Neuronal stem cell (in vitro differentiated cells): ENCODE measurements around the gene EXOC3.

Source experiments
- DNase-seq: peaks from one replicate; pipeline ENCODE4 v3.0.0-alpha.2; 2013; ENCODE audit warnings: low spot score
- H2AFZ ChIP-seq: one replicate; pipeline ENCODE4 v1.6.1; 2013; ENCODE audit warnings: mild to moderate bottlenecking, low read length, inconsistent platforms
- H2AK5ac ChIP-seq: 2 replicates; pipeline ENCODE4 v1.6.1; 2013; ENCODE audit warnings: low read depth, mild to moderate bottlenecking, inconsistent platforms, low read length, moderate library complexity, mixed read lengths
- H2BK120ac ChIP-seq: 2 replicates; pipeline ENCODE4 v1.6.1; 2013; ENCODE audit warnings: low read depth, mild to moderate bottlenecking, inconsistent platforms, low read length, moderate library complexity, mixed read lengths
- H2BK12ac ChIP-seq: one replicate; pipeline ENCODE4 v1.6.1; 2013; ENCODE audit warnings: low read length, inconsistent platforms
- H2BK15ac ChIP-seq: 2 replicates; pipeline ENCODE4 v1.6.1; 2013; ENCODE audit warnings: mild to moderate bottlenecking, low read length, inconsistent platforms, mixed read lengths
- H2BK5ac ChIP-seq: one replicate; pipeline ENCODE4 v1.6.1; 2013; ENCODE audit warnings: inconsistent platforms, mild to moderate bottlenecking, low read length, moderate library complexity
- H3K14ac ChIP-seq: one replicate; pipeline ENCODE4 v1.6.1; 2013; ENCODE audit warnings: low read length, inconsistent platforms
- H3K18ac ChIP-seq: 2 replicates; pipeline ENCODE4 v1.6.1; 2013; ENCODE audit warnings: low read length, inconsistent platforms
- H3K23ac ChIP-seq: 2 replicates; pipeline ENCODE4 v1.6.1; 2013; ENCODE audit warnings: low read depth, mild to moderate bottlenecking, mixed read lengths, low read length, inconsistent platforms; ENCODE audit not compliant: poor library complexity
- H3K27ac ChIP-seq: replicated peaks from 3 replicates; pipeline ENCODE4 v1.5.1; 2013; ENCODE audit warnings: low read length, inconsistent platforms
- H3K27me3 ChIP-seq, 3 experiments: 2 replicates each; pipeline ENCODE4 v1.6.1; 2013; ENCODE audit warnings: low read length in 3 of 3, mild to moderate bottlenecking in 2 of 3, inconsistent platforms in 1 of 3, low read depth in 1 of 3, mixed read lengths in 1 of 3, moderate library complexity in 1 of 3; ENCODE audit not compliant: control insufficient read depth in 3 of 3, insufficient read depth in 3 of 3
- H3K36me3 ChIP-seq, 2 donors: replicated peaks in 1 of 2; 2 replicates each; pipeline ENCODE4 v1.6.1; 2013; ENCODE audit warnings: low read length in 2 of 2; ENCODE audit not compliant: control insufficient read depth in 2 of 2, insufficient read depth in 2 of 2
- H3K4ac ChIP-seq: 2 replicates; pipeline ENCODE4 v1.6.1; 2013; ENCODE audit warnings: inconsistent platforms, mild to moderate bottlenecking, low read length, moderate library complexity
- H3K4me1 ChIP-seq, 2 donors: 1 replicate in 1 of 2; 2 replicates in 1 of 2; pipeline ENCODE4 v1.6.1; 2013; ENCODE audit warnings: low read length in 2 of 2, low read depth in 1 of 2; ENCODE audit not compliant: control insufficient read depth in 2 of 2, insufficient read depth in 1 of 2
- H3K4me2 ChIP-seq: one replicate; pipeline ENCODE4 v1.6.1; 2013; ENCODE audit warnings: mild to moderate bottlenecking, low read length, inconsistent platforms; ENCODE audit not compliant: insufficient read depth, poor library complexity, severe bottlenecking
- H3K4me3 ChIP-seq, 2 donors: 2 replicates each; pipeline ENCODE4 v1.5.1; 2013; ENCODE audit warnings: low read length in 2 of 2, mild to moderate bottlenecking in 2 of 2, inconsistent platforms in 1 of 2, moderate library complexity in 1 of 2
- H3K79me1 ChIP-seq: one replicate; pipeline ENCODE4 v1.6.1; 2013; ENCODE audit warnings: low read depth, mild to moderate bottlenecking, inconsistent platforms, low read length, moderate library complexity
- H3K9ac ChIP-seq: one replicate; pipeline ENCODE4 v1.6.1; 2013; ENCODE audit warnings: mild to moderate bottlenecking, low read depth, low read length, inconsistent platforms; ENCODE audit not compliant: poor library complexity
- H3K9me3 ChIP-seq, 2 donors: replicated peaks in 1 of 2; 2 replicates each; pipeline versions ENCODE3 to v1.6.1; 2013; ENCODE audit warnings: low read length in 2 of 2, mild to moderate bottlenecking in 2 of 2, inconsistent platforms in 1 of 2, low read depth in 1 of 2, mixed read lengths in 1 of 2, moderate library complexity in 1 of 2; ENCODE audit not compliant: control insufficient read depth in 2 of 2, insufficient read depth in 1 of 2
- H4K8ac ChIP-seq: one replicate; pipeline ENCODE4 v1.6.1; 2013; ENCODE audit warnings: low read depth, mild to moderate bottlenecking, inconsistent platforms, low read length, moderate library complexity
- H4K91ac ChIP-seq: one replicate; pipeline ENCODE4 v1.6.1; 2013; ENCODE audit warnings: low read length, low read depth, mild to moderate bottlenecking, inconsistent platforms; ENCODE audit not compliant: poor library complexity
- WGBS, 2 donors: extraction: QIAGEN DNeasy Blood & Tissue Kit; methylation state at CpG; one replicate each; pipeline ENCODE4 v1.1.7; 2013; ENCODE audit warnings: missing lambda C conversion rate in 2 of 2, mixed read lengths in 1 of 2; ENCODE audit not compliant: insufficient read length in 2 of 2, insufficient replicate concordance in 1 of 2; ENCODE audit errors: extremely low coverage in 2 of 2; 5-methylcytosine and 5-hydroxymethylcytosine counted together

EXOC3 gene

GRCh38 chr5:483011-483410 is 40.0 kb downstream of the EXOC3 start:
- no peaks in the 10 kb centered on the region for H3K9me3 ChIP-seq
- no peak overlapping the region for H3K18ac ChIP-seq
- H2BK12ac ChIP-seq: no peak overlapping the region
- no peak overlapping the region for H3K27ac ChIP-seq
- H3K27me3 ChIP-seq: peaks cover 0 to 4% (median 0%) of the 10 kb centered on the region in 3 experiments
- H2BK120ac ChIP-seq: no peak overlapping the region
- H3K9ac ChIP-seq: no peak overlapping the region
- H3K14ac ChIP-seq: no peak overlapping the region
- no peak overlapping the region for H4K8ac ChIP-seq
- no peak overlapping the region for H3K4me2 ChIP-seq
- H3K4me3 ChIP-seq: no peak overlapping the region
- H2BK15ac ChIP-seq: peak overlapping the region; percentile 81
- DNase-seq: no peak
- peak overlapping the region; percentile 43 for H3K23ac ChIP-seq
- H3K4me1 ChIP-seq: no peaks in the 10 kb centered on the region
- WGBS, 2 donors: no CpG with 5 or more reads among the region's 26 CpGs
- no peak overlapping the region for H4K91ac ChIP-seq
- H2AK5ac ChIP-seq: peak overlapping the region; percentile 56
- H2BK5ac ChIP-seq: no peak overlapping the region
- H2AFZ ChIP-seq: no peak overlapping the region
- H3K79me1 ChIP-seq: peaks cover 3% of the 10 kb centered on the region
- H3K4ac ChIP-seq: peak overlapping the region; percentile 23
- no peaks in the 10 kb centered on the region for H3K36me3 ChIP-seq

- Histone ChIP-seq H3K4ac (peak overlapping the region; percentile 23), H2BK15ac (peak overlapping the region; percentile 81), H4K8ac (no peak overlapping the region), H2BK120ac (no peak overlapping the region), H3K79me1 (peaks cover 3% of the 10 kb centered on the region), H3K18ac (peak overlapping the region; percentile 48), H3K4me3 (no peak overlapping the region), H3K36me3 (no peaks in the 10 kb centered on the region), H3K9ac (no peak overlapping the region), H3K23ac (peak overlapping the region; percentile 43), H3K9me3 (no peaks in the 10 kb centered on the region), H2AFZ (no peak overlapping the region), H3K14ac (no peak overlapping the region), H2BK12ac (no peak overlapping the region), H3K27me3 (peaks cover 0 to 4% (median 0%) of the 10 kb centered on the region in 3 experiments), H3K27ac (no peak overlapping the region), H3K4me1 (no peaks in the 10 kb centered on the region), H3K4me2 (no peak overlapping the region), H2AK5ac (peak overlapping the region; percentile 56), H4K91ac (no peak overlapping the region), H2BK5ac (no peak overlapping the region)
- no peak for DNase-seq
- WGBS, 2 donors: no CpG with 5 or more reads among the region's 34 CpGs
Measured at GRCh38 chr5:483434-484140, 40.6 kb downstream of the EXOC3 start.

- WGBS, 2 donors: no CpG with 5 or more reads among the region's 24 CpGs
Measured at GRCh38 chr5:484556-484955, 41.6 kb downstream of the EXOC3 start.

GRCh38 chr5:485113-485945 is 42.4 kb downstream of the EXOC3 start:
- Histone ChIP-seq H3K4me2 (no peak overlapping the region), H4K8ac (no peak overlapping the region), H3K4ac (no peak overlapping the region), H3K4me3 (peak overlapping the region in 1 of 2 donors; percentile 48), H4K91ac (no peak overlapping the region), H2BK120ac (no peak overlapping the region), H3K36me3 (no peaks in the 10 kb centered on the region), H3K18ac (peak overlapping the region; percentile 57), H2AFZ (no peak overlapping the region), H3K14ac (peak overlapping the region; percentile 27), H2BK15ac (no peak overlapping the region), H2BK12ac (no peak overlapping the region), H3K4me1 (no peaks in the 10 kb centered on the region), H3K9ac (no peak overlapping the region), H3K79me1 (peaks cover 3% of the 10 kb centered on the region), H3K23ac (peak overlapping the region; percentile 37), H3K27ac (no peak overlapping the region), H2AK5ac (no peak overlapping the region), H2BK5ac (no peak overlapping the region), H3K27me3 (peaks cover 0 to 10% (median 0%) of the 10 kb centered on the region in 3 experiments), H3K9me3 (no peaks in the 10 kb centered on the region)
- no CpG with 5 or more reads among the region's 29 CpGs for WGBS, 2 donors
- no peak for DNase-seq

More at GRCh38 chr5:484556-484955, 41.6 kb downstream of the EXOC3 start:
- H4K8ac ChIP-seq: no peak overlapping the region
- H3K23ac ChIP-seq: peak overlapping the region; percentile 73
- H2BK120ac ChIP-seq: no peak overlapping the region
- peak overlapping the region in 1 of 2 donors; percentile 60 for H3K4me3 ChIP-seq
- no peak overlapping the region for H3K9ac ChIP-seq
- H3K27ac ChIP-seq: no peak overlapping the region
- H3K4ac ChIP-seq: peak overlapping the region; percentile 66
- no peak overlapping the region for H3K14ac ChIP-seq
- no peak overlapping the region for H2BK15ac ChIP-seq
- no peaks in the 10 kb centered on the region for H3K9me3 ChIP-seq
- H2AK5ac ChIP-seq: peak overlapping the region; percentile 46
- H3K4me2 ChIP-seq: no peak overlapping the region
- no peak overlapping the region for H2BK5ac ChIP-seq
- no peak overlapping the region for H2AFZ ChIP-seq
- no peak overlapping the region for H2BK12ac ChIP-seq
- no peak for DNase-seq
- no peaks in the 10 kb centered on the region for H3K4me1 ChIP-seq
- peaks cover 0 to 7% (median 0%) of the 10 kb centered on the region in 3 experiments for H3K27me3 ChIP-seq
- H3K18ac ChIP-seq: no peak overlapping the region
- H3K36me3 ChIP-seq: no peaks in the 10 kb centered on the region
- H3K79me1 ChIP-seq: peaks cover 3% of the 10 kb centered on the region
- no peak overlapping the region for H4K91ac ChIP-seq
